Activated naive CD8-positive, alpha-beta T cell treated with anti-CD3 and anti-CD28 coated beads, Interleukin-2, amount 50 U/mL, for 16 hours (primary cell): ENCODE results near the gene MAN1A1.

Experiments
- DNase-seq: peaks from one replicate; pipeline ENCODE4 v3.0.0-alpha.2; 2020; ENCODE audit warnings: low read depth, low spot score

MAN1A1 gene

GRCh38 chr6:119273272-119274196, 76.0 kb downstream of the MAN1A1 start:
- DNase-seq: no peak

- no peak for DNase-seq
Measured at GRCh38 chr6:119270545-119270944, 79.0 kb downstream of the MAN1A1 start.

- DNase-seq: no peak
Measured at GRCh38 chr6:119269266-119270103, 80.1 kb downstream of the MAN1A1 start.

- DNase-seq: no peak
Measured at GRCh38 chr6:119267126-119267905, 82.2 kb downstream of the MAN1A1 start.

GRCh38 chr6:119264854-119265397, 84.6 kb downstream of the MAN1A1 start:
- DNase-seq: no peak

- DNase-seq: no peak
Measured at GRCh38 chr6:119262612-119263011, 86.9 kb downstream of the MAN1A1 start.

- no peak for DNase-seq
Measured at GRCh38 chr6:119261944-119262284, 87.6 kb downstream of the MAN1A1 start.

- no peak for DNase-seq
Measured at GRCh38 chr6:119259027-119259426, 90.5 kb downstream of the MAN1A1 start.

- DNase-seq: no peak
Measured at GRCh38 chr6:119257726-119258125, 91.8 kb downstream of the MAN1A1 start.

GRCh38 chr6:119256978-119257462, 92.5 kb downstream of the MAN1A1 start:
- no peak for DNase-seq

- no peak for DNase-seq
Measured at GRCh38 chr6:119256392-119256791, 93.2 kb downstream of the MAN1A1 start.

- DNase-seq: no peak
Measured at GRCh38 chr6:119255492-119255891, 94.1 kb downstream of the MAN1A1 start.

GRCh38 chr6:119250036-119250435, 99.5 kb downstream of the MAN1A1 start:
- no peak for DNase-seq

GRCh38 chr6:119249319-119249718, 100.2 kb downstream of the MAN1A1 start:
- no peak for DNase-seq

GRCh38 chr6:119247504-119247903, 102.1 kb downstream of the MAN1A1 start:
- no peak for DNase-seq

- DNase-seq: no peak
Measured at GRCh38 chr6:119243657-119244056, 105.9 kb downstream of the MAN1A1 start.

- no peak for DNase-seq
Measured at GRCh38 chr6:119243037-119243436, 106.5 kb downstream of the MAN1A1 start.

- no peak for DNase-seq
Measured at GRCh38 chr6:119241540-119242309, 107.8 kb downstream of the MAN1A1 start.

- no peak for DNase-seq
Measured at GRCh38 chr6:119241111-119241465, 108.5 kb downstream of the MAN1A1 start.

GRCh38 chr6:119240257-119241110, 109.1 kb downstream of the MAN1A1 start:
- no peak for DNase-seq
